ENCODE data around the gene CD59.

GRCh38 chr11:33719587-33719986, 16.6 kb downstream of the CD59 start:
- TF ChIP-seq POLR2A (IDR thresholded peaks at IDR 0.05; ENCODE audit: extremely low read depth, insufficient read length), result no peak
- TF ChIP-seq, protein P1, sequence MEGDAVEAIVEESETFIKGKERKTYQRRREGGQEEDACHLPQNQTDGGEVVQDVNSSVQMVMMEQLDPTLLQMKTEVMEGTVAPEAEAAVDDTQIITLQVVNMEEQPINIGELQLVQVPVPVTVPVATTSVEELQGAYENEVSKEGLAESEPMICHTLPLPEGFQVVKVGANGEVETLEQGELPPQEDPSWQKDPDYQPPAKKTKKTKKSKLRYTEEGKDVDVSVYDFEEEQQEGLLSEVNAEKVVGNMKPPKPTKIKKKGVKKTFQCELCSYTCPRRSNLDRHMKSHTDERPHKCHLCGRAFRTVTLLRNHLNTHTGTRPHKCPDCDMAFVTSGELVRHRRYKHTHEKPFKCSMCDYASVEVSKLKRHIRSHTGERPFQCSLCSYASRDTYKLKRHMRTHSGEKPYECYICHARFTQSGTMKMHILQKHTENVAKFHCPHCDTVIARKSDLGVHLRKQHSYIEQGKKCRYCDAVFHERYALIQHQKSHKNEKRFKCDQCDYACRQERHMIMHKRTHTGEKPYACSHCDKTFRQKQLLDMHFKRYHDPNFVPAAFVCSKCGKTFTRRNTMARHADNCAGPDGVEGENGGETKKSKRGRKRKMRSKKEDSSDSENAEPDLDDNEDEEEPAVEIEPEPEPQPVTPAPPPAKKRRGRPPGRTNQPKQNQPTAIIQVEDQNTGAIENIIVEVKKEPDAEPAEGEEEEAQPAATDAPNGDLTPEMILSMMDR (IDR thresholded peaks at IDR 0.05; ENCODE audit: low read depth, low read length), result no peak
- TF ChIP-seq MAX (IDR thresholded peaks at IDR 0.05; ENCODE audit: low read depth, low read length), result no peak
- TF ChIP-seq MYC (IDR thresholded peaks at IDR 0.05; ENCODE audit: low read depth, low read length), result no peak

All from NB4 (cell line).